Amniotic epithelial cell (primary cell): Measurements from ENCODE around the gene SEMA3C.
"Not testable (repeated sequence)": the region's sequence is repeated elsewhere in the genome, so short reads cannot be mapped to it uniquely, and the experiment has no call there.

ENCODE experiments used
- DNase-seq: peaks from one replicate; pipeline ENCODE4 v3.0.0-alpha.2; 2010; ENCODE audit warnings: low read depth

SEMA3C gene

GRCh38 chr7:80926955-80927354 is 8.1 kb upstream of the SEMA3C start:
- DNase-seq: not testable (repeated sequence)

DNA sequence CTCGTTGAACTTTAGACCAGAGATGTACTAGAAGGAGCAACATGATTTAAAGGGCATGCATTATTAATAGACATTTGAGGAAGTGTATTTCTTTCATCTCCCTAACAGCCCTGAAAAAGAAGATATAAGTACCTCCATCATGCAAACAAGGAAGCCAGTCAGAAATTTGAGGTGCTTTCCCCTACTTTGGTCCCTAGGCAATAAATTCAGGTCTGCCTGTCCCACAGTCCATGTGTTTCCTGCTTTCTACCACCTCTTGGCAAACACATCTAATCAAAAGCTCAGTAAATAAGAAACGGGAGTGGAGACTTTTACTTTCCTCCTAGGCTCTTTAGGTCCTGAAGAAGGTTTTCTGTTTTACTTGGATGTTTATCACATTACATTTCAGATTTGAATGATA is 5.2 kb upstream of the SEMA3C start:
- no peak for DNase-seq

DNA sequence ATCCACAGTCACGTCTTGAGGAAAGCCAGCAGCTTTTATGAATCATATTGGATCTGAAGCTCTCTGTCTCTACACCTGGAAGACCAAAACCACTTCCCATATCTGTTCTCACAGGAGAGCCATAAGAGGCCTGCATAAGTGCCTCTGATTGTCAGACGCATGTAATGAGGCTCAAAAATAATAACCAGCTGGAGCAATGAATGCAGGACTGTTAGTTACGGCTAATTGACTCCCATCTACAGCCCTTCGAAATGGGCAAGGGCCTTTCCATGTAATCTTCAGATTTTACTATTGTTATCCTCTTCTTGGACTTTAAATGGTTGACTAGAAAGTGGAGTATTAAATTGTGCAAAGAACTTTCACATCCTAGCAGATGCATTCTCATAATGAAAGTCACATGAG is 4.4 kb upstream of the SEMA3C start:
- no peak for DNase-seq

- DNase-seq: no peak
Observed at GRCh38 chr7:80922253-80923049, 3.6 kb upstream of the SEMA3C start.

DNA sequence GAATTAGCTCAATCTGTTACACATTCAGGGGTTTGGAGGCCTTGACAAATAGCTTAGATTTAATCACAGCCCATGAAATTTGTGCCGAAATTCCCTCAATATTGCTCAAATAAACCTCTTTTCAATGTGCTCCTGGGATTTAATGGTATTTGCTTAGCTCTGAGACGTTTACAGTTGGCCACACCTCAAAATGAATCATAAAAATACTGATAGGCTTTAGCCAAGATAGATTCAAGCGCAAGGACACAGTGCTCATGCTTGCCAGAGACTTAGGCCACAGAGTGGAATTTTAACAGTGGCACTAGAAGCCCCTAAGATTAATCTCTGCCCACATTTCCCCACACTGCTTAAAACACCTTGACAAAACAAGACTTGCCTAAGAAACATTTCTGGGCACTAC is 2.3 kb upstream of the SEMA3C start:
- peak; percentile 47 for DNase-seq

GRCh38 chr7:80918399-80918798 is 452 bp downstream of the SEMA3C start:
- DNase-seq: peak; percentile 31

DNA sequence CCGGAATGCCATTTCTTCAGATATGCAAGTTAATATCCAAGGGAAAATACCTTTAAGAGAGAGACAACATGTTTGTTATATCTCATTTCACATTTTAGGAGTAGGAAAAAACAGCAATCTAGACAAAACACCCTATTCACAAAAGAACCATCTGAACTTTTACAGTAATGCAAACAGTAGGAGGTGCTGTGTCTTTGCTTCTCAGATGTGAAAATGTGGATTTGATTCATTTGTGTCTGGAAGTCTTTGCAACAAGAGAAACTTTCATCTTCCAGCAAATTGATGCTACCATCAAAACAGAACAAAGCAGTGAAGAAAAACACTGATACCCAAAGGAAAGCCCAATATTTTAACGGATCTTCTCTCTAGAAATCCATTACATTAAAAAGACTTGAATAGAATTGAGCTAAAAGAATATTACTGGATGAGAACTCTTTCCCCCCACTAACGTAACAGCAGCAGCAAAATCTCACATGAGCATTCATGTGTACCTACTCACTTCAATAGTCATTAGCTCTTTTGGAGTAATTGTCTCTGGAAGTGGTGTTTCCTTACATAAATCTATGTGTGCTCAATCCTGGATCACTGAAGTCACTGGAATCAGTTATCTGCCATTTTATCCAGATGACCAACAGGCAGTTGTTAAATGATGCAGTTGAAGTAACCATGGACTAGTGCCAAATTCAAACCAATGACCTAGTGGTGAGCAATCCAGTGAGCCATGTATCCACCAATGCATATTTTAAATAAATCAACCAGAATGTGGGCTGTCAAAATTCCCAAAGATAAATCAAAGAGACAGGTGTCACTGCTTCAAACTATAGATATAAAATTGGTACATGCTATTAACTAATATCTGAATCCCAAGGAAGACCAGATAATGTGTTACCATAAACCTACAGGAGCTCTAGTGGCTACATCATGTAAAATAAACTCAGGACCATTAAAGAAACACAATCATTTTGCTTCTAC is 1.8 kb downstream of the SEMA3C start:
- peak; percentile 82 for DNase-seq

DNA sequence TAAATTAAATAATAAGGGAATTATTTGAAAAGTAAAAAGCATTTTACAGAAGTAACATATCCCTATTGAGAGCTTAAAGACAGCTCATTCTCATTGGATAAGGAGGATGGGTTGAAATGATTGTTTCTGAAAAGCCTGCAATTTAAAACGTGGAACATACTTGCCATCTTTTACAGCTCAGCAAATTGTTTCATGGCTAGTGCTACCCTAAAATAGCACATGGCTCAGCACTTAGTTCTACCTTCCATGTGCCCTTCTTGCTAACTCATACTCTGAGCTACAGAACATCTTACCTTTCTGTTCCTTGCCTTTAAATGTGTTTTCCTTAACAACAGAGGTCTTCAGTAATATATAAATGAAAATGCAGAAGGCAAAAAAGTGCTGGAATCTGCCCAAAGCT is 8.6 kb downstream of the SEMA3C start:
- no peak for DNase-seq

GRCh38 chr7:80908360-80908797 is 10.5 kb downstream of the SEMA3C start:
- DNase-seq: no peak

GRCh38 chr7:80907612-80908011 is 11.2 kb downstream of the SEMA3C start:
- no peak for DNase-seq

DNA sequence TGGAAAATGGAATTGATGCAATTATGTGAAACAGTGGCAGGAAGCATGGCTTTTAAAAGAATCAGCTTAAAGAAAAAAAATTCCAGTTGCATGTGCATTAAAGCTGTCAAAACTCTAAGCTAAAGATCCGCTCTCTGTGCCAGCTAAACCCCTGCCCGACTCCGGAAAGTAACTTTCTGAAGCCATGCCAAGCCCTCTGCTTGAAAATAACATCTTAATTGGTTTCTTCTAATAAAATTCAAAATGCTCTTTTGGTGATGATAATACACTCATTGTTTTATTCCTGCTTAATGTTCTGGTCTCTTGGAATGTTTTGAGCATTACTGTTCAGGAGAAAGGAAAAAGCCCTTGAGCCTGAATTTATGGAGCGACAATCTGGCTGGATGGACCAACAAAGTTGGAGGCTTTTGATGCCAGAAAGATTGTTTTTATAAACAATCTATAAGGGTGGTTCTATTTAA is 11.7 kb downstream of the SEMA3C start:
- DNase-seq: no peak

DNA sequence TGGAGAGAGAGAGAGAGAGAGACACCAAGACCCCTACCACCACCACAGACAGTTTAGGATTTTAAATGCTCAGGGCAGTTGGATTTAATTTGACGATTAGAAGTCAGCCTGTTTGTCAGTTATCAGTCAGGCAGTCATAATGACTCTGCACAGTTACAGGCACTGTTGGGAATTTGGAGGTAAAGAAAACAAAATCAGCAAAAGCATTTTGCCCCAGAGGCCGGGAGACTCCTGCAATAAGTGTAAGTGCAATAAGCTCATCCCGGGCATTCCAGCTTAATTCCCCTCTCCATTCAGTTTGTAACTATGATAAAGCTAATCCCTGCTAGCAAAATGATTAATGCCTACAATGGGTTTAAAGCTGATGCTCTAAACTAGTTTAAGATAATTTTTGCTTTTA is 13.5 kb downstream of the SEMA3C start:
- DNase-seq: peak; percentile 70

- DNase-seq: no peak
Observed at GRCh38 chr7:80902716-80903308, 16.0 kb downstream of the SEMA3C start.

DNA sequence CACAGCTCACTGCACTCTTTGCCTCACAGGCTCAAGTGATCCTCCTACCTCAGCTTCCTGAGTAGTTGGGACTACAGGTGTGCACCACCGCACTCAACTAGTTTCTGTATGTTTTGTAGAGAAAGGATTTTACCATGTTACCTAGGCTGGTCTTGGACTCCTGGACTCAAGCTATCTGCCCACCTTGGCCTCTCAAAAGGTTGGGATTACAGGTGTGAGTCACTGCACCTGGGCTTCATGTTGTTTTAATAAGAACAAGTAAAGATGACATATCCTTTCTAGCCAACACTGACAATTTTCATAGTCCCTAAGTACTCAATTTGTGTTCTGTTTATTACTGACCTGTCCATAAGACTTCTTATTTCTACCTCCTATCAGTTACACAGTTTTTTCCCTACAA is 16.8 kb downstream of the SEMA3C start:
- no peak for DNase-seq

DNA sequence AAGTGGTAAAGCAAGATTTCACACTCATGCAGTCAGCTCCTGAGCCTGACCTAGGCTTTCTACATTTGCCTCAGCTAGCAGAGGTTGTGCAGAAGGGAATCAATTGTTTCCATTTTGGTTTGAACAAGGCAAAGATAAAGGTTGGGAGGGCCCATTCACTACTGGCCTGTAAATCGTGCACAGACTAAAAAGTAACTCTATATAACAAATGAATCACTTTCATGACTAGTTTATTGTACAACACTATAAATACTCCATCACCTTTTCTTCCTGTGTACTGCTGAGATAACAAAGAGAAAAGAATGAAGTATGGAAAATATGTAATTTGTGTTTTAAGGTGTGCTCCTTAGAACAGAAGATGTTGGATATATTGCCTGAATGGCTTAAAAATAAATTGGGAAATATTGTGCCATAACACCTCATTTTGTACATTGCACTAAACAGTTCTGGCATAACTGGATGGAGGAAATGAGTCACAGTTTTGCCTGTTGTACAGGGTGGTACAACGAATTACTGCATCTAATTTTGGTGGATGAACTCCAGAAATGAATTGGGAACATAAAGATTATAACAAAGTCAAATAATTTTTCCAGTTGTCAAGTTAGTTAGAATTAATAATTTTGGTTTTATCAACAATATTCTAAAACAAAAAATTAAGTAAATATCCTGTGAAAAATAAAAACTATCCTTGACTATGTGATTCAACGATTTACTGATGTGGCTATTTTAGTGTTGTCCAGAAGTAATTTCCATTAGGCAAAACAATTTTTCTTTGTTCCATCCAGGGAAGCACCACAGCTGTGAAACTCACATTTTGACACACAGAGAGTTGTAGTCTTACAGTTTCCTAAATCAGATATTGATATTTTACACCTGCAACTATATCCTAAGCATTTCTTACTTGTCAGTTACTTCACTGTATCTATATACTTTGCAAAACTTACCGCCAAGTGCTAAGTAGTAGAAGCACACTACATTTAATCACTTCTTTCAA is 18.0 kb downstream of the SEMA3C start:
- peak; percentile 93 for DNase-seq

GRCh38 chr7:80896906-80897598 is 21.8 kb downstream of the SEMA3C start:
- DNase-seq: no peak

- DNase-seq: no peak
Observed at GRCh38 chr7:80895056-80895455, 23.8 kb downstream of the SEMA3C start.

- DNase-seq: no peak
Observed at GRCh38 chr7:80891259-80891544, 27.6 kb downstream of the SEMA3C start.

DNA sequence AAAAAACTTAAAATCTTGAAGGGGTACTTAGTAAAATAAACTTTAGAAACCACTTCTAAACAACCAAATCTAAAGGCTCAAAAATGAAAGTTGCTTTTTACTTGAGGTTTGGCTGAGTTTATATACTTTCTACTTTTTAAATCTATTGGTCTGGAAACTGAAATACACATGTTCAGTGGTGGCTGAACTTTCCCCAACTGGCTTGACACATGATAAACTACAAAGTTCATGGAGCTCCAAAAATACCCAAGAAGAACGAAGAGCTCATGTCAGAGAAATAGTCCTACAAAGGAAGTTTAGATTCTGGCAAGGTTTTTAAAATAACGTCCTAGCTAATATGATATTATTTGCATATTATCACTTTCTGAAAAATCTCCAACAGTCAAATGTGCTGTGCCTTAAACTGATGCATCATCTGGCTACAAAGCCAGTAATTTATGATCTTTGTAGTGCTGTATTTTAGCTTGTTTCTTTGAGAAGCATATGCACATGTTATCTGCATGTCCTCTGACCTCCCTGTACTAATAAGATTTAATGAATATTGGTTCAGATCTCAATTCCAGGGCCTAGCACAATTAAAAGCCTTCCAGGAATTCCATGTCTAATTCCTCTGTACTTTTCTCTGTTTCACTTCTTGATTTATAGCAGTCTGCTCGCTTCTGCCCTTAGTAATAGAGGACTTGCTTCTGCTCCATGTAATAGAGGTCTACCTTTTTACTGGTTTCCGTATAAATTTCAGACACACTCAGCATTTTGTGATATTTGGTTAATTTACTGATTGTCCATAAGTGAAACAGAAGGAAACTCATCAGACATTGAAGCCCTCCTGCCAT is 28.2 kb downstream of the SEMA3C start:
- peak; percentile 63 for DNase-seq

DNA sequence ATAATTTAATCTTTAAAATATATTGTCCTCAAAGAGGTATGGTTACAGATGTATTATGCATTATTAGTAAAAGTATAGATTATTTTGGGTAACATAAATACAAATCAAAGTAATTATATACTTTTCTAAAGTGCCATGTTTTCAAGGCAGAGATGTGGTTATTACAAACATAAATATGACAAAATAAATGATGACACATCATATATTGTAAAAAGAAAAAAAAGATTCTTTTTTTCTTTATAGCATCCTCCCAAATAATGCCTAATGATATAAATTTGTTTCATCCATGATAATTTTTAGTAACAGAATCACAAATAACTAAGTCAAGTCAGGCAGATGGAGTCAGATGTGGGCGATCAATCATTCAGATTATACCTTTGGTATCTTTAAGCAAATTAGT is 29.3 kb downstream of the SEMA3C start:
- no peak for DNase-seq
